NCI-H1694 treated with DMSO at 0.1 percent for 48 hours (cell line): Measurements from ENCODE around the gene DEF6.

Experiments used
- DNase-seq: peaks from one replicate; lab custom pipeline; 2025; lab: John Stamatoyannopoulos, UW

The DEF6 gene

DNA sequence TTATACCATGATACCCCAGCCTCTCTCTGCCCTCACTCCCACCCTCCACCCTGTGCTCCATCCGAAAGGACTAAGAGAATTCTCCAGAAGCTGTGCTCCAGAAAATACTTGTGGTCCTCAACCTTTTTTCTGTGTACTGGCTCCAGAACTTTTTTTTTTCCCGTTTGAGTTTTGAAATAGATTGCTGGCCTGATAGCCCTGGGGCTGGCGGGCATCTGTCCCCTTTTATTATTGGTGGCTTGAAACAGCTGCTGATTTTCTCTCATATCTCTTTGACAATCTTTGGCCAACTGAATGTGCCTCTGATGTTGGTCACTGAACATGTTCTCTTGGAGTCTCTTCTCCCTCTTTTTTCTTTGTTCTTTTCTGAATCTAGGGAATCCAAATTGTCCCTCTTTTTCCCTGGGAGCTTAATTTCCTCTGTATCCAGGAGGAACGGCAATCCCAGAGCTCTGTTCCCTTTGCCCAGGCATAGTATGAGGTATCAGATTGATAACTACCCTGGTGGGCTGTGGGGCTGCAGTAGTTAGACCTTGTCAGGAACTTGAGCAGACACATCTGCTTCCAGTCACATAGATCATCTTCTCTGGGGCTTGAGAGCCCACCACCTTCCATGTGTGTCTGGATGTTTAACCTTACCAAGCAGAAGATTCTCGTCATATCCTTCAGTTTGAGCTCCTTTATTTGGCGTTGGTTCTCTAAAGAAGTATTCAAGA, 46.4 kb downstream of the DEF6 start:
- no peak for DNase-seq

DNA sequence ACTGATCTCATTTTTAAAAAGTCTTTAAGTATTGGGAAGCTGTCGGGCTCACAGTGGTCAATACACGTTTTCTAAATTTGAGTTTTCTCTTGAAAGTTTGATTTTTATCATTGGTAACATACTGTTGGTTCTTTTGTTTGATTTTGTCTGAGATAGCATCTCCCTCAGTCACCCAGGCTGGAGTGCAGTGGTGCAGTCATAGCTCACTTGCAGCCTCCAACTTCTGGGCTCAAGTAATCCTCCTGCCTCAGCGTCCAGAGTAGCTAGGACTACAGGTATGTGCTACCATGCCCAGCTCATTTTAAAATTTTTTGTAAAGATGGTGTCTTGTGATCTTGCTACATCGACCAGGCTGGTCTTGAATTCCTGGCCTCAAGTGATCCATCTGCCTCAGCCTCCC, 53.8 kb downstream of the DEF6 start:
- no peak for DNase-seq

DNA sequence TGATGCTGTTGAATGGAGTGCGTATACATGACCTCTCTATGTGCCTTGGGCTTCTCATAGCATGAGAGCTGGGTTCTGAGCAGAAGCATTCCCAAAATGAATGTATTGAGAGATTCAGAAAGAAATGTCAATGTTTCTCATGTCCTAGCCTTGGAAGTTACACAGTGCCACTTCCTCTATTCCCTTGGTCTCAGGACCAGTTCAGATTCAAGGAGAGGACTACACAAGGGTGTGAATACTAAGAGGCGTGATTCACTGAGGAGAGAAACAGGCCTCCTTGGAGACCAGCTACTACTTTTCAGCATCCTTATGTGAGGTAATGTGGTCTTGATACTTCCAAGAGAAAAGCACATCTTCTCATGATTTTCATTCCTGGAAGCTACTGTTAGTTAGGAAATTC, 55.1 kb downstream of the DEF6 start:
- no peak for DNase-seq

DNA sequence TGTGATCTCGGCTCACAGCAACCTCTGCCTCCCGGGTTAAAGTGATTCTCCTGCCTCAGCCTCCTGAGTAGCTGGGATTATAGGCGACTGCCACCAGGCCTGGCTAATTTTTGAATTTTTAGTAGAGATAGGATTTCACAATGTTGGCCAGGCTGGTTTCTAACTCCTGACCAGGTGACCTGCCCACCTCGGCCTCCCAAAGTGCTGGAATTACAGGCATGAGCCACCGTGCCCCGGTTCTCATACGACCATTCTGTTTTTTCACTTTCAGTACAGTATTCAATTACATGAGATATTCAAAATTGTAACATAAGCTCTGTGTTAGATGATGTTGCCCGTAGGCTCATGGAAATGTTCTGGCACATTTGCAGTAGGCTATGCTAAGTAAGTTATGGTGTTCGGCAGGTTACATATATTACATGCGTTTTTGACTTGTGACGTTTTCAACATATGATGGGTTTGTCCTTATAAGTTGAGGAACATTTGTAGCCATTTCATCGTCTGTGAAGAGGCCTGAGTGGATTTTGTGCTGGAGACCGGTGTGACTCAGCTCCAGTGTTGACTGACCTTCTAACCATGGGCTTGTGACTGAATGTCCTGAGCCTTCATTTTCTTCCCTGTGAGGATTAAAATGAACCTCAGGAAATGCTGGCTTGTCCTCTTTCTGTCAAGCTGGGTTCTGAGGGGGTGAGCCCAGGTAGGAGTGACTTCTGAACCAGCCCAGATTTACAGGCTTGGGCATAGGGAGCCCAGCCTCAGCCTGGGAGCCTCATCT, 56.9 kb downstream of the DEF6 start:
- DNase-seq, result no peak

DNA sequence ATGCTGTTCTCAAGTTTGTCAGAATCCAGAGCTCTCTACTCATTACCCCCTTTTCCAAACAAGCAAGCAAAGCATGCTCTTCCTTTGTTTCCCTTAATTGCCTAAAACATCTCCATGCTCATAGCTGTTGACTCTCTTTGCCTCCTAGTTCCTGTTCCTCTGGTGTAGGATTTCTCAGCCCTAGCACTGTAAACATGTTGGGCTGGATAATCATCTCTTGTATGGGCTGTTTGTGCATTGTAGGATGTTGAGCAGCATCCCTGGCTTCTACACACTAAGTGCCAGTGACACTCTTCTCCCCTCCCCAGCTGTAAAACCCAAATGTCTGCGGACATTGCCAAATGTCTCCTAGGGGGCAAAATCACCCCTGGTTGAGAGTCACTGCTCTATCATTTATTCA, 58.8 kb downstream of the DEF6 start:
- no peak for DNase-seq

DNA sequence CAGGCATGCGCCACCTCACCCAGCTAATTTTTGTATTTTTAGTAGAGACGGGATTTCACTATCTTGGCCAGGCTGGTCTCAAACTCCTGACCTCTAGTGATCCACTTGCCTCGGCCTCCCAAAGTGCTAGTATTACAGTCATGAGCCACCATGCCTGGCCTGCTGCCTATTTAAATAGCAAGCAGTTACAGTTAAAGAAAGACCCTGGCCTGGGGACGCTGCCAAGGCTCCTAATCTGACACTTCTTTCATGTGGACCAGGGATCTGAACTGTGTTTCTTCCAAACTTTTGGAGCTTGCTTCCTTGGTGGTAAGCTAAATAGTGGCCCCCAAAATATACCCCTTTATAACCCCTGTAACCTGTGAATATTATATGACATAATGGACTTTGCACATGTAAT, 60.1 kb downstream of the DEF6 start:
- DNase-seq, result no peak

DNA sequence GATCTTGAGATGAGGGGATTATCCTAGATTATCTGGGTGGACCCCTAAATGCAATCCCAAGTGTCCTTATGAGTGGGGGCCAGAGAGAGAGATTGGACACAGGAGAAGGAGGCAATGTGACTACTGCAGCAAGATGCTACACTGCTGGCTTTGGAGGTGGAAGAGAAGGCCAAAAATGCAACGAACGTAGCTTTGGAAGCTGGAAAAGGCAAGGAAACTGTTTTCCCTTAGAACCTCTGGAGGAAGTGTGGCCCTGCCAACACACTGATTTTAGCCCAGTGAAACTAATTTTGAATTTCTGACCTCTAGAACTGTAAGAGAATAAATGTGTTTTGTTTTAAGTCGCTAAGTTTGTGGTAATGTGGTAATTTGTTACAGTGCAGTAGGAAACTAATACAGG, 60.5 kb downstream of the DEF6 start:
- DNase-seq, result no peak

DNA sequence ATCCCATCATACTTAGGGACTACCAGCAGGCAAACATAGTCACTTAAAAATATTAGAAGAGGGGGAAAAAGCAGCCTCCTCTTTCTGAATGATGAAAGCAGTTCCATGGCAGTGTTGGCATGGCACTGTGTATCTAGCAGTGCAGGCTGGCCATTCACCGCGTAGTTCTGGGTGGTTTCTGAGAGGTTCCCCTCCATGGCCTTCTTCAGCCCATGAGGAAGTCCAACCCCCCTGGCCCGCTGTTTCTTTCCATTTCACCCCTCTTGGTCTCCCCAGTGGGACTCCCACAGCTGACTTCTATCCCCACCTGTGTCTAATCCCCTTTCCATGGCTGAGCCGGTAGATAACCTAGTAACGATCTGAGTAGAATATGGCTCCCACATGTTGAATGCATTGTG, 61.7 kb downstream of the DEF6 start:
- no peak for DNase-seq

DNA sequence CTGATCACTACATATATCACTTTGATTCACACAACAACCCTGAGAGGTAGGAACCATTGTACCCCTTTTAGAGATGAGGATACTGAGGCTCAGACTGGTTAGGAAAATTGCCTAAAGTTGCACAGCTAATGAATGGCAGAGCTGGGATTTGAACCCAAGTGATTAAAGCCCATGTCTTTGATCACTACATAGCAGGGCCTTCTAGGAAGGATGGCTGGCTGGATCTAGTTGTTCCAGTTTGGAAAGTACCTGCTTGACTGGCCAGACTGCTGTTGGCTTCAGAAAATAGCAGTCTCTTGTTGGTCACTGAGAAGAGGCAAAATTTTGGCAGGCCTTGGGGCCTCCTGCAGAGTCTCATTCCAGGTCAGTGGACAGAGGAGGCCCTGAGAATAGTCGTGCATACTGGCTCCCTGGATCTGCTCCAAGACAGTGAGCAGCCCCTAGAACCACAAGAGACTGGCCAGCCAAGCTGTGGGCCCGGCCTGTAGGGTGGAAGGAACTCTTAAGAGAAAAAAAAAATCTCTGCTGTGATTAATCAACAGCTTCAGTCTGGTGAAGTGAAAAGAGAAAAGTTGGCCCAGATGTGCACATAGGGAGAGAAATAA, 62.2 kb downstream of the DEF6 start:
- no peak for DNase-seq

DNA sequence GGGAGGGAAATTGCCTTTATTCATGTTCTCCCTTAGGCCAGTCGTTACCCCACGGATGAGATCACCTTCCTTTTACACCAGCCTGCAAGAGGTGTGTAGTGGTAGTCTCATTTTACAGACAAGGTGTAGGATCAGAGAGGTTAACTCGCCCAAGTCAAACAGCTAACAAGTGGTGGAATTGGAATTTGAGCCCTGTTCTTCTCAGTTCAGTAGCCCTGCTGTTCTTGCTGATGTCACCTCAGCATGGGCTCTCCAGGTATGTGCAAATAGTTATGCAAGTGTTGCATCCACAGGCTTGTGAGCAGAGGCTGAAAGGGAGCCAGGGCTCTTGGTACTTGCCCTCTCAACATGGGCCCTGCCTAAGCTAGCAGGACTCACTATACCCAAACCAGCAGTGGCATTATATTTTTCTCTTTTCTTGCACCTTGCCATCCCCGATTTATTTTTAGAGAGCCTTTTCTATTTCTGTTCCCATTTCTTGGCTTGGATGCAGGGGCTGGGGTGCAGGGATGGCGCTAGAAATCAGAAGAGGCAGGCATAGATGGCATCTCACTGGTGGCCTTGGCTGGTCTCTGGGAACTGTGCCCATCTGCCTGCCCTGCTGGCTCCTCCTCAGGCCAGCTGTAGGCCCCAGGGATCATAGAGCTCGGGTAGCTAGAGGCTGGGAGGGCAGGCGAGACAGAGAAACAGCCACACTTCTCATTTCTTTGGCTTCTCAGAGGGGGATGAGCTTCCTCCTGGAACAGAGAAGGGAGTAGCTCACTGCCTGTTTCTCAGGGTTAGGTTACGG, 62.9 kb downstream of the DEF6 start:
- DNase-seq, result no peak

DNA sequence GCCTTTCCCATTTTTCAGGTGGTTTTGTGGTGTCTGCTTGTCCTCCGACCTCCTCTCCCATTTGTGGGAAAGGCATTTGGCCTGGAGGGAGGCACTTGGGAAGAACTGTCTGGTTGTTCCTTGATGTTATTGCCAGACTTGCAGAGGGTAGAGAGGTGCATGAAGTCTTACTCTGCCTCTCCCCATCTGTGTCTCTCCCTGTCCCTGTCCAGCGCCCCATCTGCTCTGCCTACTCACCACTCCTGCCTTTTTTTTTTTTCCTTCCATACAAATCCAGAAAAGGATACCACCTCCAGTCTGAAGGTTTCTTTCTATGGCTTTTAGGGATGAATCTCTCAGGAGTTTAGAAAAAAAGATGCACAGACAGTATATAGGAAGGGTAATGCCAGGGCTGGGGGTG, 64.6 kb downstream of the DEF6 start:
- no peak for DNase-seq

DNA sequence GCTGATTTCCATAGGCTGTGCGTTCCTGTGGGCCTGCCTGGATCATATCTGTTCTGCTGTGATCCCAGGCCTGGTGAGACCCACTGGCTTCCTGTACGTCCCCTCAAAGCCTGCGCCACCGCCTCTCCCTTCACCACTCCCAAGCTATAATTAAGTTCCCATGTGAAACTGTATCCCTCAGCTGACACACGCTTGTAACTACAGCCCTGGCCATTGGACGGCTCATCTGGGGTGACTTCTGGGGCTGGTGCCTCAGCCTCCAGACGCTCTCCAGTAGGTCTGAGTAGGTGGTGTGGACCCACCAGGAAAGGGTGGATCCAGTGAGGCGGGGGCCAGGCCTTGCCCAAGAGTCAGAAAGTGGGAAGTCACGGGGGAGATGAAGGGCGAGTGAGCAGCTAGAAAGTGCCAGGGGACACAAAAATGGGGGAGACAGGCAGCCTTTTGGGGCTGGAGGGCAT, 65.7 kb downstream of the DEF6 start:
- no peak for DNase-seq

DNA sequence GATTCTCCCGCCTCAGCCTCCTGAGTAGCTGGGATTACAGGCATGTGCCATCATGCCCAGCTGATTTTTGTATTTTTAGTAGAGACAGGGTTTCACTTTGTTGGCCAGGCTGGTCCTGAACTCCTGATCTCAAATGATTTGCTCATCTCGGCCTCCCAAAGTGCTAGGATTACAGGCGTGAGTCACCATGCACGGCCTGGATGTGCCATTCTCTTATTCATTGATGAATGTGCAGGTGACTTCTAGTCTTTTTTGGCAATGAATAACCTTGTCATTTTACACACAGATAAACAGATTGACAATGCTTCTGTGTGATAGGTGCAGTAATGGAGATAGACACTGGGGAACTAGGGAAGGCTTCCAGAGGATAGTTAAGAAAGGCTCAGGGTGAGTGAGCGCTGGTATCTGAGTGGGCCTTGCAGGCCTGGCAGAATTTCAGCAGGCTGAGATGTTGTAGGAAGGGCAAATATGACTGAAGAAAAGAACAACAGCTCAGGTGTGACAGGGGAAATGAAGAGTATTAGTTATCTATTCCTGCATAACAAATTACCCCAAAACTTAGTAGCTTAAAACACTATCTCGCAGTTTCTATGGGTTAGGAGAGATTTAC, 68.1 kb downstream of the DEF6 start:
- no peak for DNase-seq

DNA sequence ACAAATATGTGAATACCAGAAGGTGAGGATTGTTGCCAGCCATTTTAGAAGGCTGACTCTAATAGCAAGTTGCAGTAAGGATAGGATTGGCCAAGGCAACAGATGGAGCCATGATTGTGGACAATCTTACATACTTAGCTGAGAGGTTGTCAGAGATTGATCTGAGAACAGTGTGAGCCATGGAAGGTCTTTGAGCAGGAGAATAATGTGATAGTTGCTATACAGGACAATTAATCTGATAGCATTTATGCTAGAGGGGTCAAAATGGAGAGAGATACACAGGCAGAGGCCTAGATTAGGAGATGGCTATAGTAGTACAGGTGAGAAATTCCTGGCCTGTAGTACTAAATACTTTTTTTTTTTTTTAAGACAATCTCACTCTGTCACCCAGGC, 68.6 kb downstream of the DEF6 start:
- DNase-seq, result no peak

DNA sequence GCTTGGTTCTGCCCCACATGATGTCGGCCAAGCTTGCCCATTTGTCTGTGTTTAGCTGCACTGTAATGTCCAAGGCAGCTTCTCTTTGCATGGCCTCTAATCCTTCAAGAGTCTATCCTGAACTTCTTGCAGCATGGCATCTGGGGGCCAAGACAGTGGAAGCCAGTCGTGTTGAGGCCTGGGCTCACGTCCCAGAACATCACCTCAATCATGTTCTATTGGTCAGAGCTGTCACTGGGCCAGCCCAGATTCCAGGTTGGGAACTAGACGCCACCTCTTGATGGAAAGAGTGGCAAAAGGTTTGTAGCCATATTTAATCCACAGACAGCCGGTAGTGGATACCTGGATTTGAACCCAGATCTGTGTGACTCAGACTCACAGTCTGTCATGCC, 70.0 kb downstream of the DEF6 start:
- DNase-seq, result no peak

DNA sequence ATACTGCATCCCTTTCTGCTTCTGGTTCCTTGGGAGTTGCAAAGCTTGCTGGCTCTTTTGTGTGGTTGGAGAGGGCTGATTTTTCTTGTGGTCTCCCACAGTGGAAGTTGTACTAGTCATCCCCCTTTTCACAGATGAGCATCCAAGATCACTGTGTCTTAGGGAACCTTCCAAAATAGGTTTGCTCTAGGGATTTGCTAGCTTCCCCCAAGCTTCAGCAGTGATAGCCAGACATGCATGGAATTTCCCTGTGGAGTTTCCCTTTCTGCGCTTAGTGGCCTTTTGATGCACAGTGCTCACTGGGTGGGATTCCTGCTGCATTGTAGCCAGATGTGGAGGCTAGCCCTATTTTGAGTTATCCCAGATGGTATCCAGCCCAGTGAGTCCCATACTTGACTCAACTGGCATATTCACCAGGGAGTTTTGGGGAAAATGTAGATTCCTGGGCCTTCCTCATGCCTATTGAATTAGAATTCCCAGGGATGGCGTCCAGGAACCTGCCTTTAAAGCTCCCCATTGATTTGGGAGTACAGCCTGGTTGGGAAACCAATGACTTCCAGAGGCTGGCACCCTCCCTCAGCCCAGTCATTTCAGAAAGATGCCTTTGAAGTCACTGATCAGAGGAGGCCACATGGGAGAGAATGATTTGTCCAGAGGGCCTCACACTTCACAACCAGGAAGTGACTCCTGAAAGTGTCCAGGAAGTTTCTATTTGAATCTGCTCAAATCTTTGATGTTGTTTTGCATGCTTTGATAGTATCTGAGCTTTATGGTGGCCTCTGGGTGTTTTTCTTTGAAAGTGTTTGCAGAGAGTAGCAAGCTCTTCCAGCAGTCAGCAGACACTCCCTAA, 70.6 kb downstream of the DEF6 start:
- no peak for DNase-seq

DNA sequence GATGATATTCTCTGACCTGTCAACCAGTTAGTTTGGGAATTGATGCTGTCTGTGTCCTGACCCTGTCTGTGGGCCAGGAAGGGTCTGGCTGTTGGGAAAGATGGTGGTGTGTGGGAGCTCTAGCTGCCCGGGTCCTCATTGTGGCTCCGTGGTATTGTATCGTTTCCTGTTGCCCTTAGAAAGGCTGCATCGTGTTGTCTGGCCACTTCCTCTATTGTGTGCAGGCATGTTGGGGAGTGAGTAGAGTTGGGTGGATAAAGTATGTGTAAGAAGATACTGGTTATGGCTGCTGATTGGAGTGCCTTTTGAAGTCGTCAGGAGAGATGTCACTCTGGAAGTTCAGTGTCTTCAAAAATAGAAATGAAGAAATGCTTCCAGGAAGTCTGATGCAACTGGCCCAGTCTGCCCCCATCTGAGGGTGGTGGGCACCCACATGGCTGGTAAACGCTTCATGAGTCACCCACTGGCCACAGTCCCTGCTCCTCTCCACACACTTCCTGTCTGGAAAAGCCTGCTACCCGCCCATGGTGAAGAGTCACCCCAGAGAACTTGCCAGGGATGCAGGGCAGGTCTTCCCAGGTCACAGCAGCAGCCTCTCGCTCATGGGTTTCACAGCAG, 72.6 kb downstream of the DEF6 start:
- DNase-seq, result no peak

DNA sequence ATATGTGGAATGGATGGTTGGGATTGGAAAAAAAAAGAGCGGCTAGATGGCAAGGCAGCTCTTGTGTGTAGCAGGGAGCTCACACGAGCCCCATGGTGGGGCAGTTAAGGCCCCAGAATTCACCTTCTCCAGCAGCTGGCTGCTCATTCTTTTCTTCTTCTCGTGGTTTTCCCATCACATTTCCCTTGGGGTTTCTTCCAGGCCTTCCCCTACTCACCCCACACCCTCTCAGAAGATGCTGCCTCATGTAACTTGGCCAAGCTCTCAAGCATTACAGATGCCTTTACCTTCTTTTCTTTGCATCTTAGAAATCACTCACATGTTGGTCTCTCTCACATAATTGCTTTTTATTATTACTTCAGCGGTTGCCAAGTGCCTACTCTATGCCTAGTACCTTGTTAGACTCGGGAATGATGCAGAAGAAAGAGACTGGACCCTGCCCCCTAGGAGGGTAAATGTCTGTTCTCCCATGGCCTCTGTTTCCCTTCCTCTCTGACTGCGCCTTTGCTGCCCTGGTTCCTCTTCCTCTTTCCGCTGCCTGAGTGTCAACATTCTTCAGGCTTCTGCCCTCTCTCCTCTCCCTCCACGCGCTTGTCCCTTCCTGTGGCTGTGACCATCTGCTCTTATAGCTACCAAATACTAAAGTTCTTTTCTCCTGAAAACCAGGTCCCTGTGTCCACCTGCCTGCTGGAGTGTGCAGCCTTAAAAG, 73.3 kb downstream of the DEF6 start:
- DNase-seq, result no peak
